ENCODE measurements around the gene LPIN3.
A peak's percentile ranks its signal among the peaks of the same experiment; 100 is the strongest.
"Not testable (repeated sequence)": the region's sequence is repeated elsewhere in the genome, so short reads cannot be mapped to it uniquely, and the experiment has no call there.

Gene LPIN3

GRCh38 chr20:41340327-41341055 lies at the start of gene LPIN3:
Gene LPIN3 (plus strand): TSS chr20:41340821. CDS start chr20:41345804, 4,983 bp downstream.
- DNase-seq (ENCODE audit: low read depth), result no peak

- DNase-seq (ENCODE audit: low read depth), result no peak
Measured at GRCh38 chr20:41293269-41294037, 47.2 kb upstream of the LPIN3 start.

- DNase-seq (ENCODE audit: low read depth), result no peak
Measured at GRCh38 chr20:41299899-41300298, 40.7 kb upstream of the LPIN3 start.

GRCh38 chr20:41300383-41300782 lies 40.2 kb upstream of the LPIN3 start:
- no peak for DNase-seq (ENCODE audit: low read depth)

GRCh38 chr20:41300886-41301285 lies 39.7 kb upstream of the LPIN3 start:
- DNase-seq (ENCODE audit: low read depth), result no peak

GRCh38 chr20:41304002-41304401 lies 36.6 kb upstream of the LPIN3 start:
- no peak for DNase-seq (ENCODE audit: low read depth)

GRCh38 chr20:41304424-41305079 lies 36.1 kb upstream of the LPIN3 start:
- no peak for DNase-seq (ENCODE audit: low read depth)

GRCh38 chr20:41306061-41306727 lies 34.4 kb upstream of the LPIN3 start:
- DNase-seq (ENCODE audit: low read depth), result no peak

- DNase-seq (ENCODE audit: low read depth), result no peak
Measured at GRCh38 chr20:41307021-41307420, 33.6 kb upstream of the LPIN3 start.

- no peak for DNase-seq (ENCODE audit: low read depth)
Measured at GRCh38 chr20:41308290-41308711, 32.3 kb upstream of the LPIN3 start.

- DNase-seq (ENCODE audit: low read depth), result no peak
Measured at GRCh38 chr20:41308726-41309413, 31.8 kb upstream of the LPIN3 start.

GRCh38 chr20:41309817-41310216 lies 30.8 kb upstream of the LPIN3 start:
- DNase-seq (ENCODE audit: low read depth), result no peak

- DNase-seq (ENCODE audit: low read depth), result not testable (repeated sequence)
Measured at GRCh38 chr20:41312009-41312408, 28.6 kb upstream of the LPIN3 start.

GRCh38 chr20:41314386-41314785 lies 26.2 kb upstream of the LPIN3 start:
- no peak for DNase-seq (ENCODE audit: low read depth)

- no peak for DNase-seq (ENCODE audit: low read depth)
Measured at GRCh38 chr20:41316051-41316450, 24.6 kb upstream of the LPIN3 start.

- peak; percentile 71 for DNase-seq (ENCODE audit: low read depth)
Measured at GRCh38 chr20:41316602-41317545, 23.7 kb upstream of the LPIN3 start.

- peak; percentile 97 for DNase-seq (ENCODE audit: low read depth)
Measured at GRCh38 chr20:41317546-41318270, 22.9 kb upstream of the LPIN3 start, which contains the start of gene ZHX3. Gene ZHX3 (minus strand): TSS chr20:41317731. CDS start chr20:41204916, 112,815 bp downstream.

- DNase-seq (ENCODE audit: low read depth), result no peak
Measured at GRCh38 chr20:41318271-41318649, 22.4 kb upstream of the LPIN3 start.

GRCh38 chr20:41320441-41320840 lies 20.2 kb upstream of the LPIN3 start:
- DNase-seq (ENCODE audit: low read depth), result no peak

- DNase-seq (ENCODE audit: low read depth), result no peak
Measured at GRCh38 chr20:41320976-41321375, 19.6 kb upstream of the LPIN3 start.

All from stimulated activated CD8-positive, alpha-beta memory T cell treated with anti-CD3 and anti-CD28 coated beads, Interleukin-12 subunit alpha, Interleukin-12 subunit beta, amount 100 ng/mL, for 4 hours (primary cell).